CD4-positive, alpha-beta T cell treated with Interferon gamma for 1 hour (primary cell): ENCODE data around the gene ODAPH.

ENCODE experiments used
- DNase-seq: peaks from one replicate; pipeline ENCODE4 v3.0.0-alpha.2; 2020

The ODAPH gene

GRCh38 chr4:75545526-75545925 lies 10.3 kb upstream of the ODAPH start:
- no peak for DNase-seq

GRCh38 chr4:75547647-75548387 lies 8.0 kb upstream of the ODAPH start:
- no peak for DNase-seq

- DNase-seq: no peak
Observed at GRCh38 chr4:75549019-75549418, 6.8 kb upstream of the ODAPH start.

- DNase-seq: no peak
Observed at GRCh38 chr4:75552452-75552851, 3.4 kb upstream of the ODAPH start.

GRCh38 chr4:75557696-75558095 lies 1.8 kb downstream of the ODAPH start:
- DNase-seq: no peak

GRCh38 chr4:75561789-75562188 lies 5.9 kb downstream of the ODAPH start:
- DNase-seq: no peak

GRCh38 chr4:75564023-75564422 lies 8.2 kb downstream of the ODAPH start:
- DNase-seq: no peak

GRCh38 chr4:75565481-75565880 lies 9.6 kb downstream of the ODAPH start:
- DNase-seq: no peak

GRCh38 chr4:75566911-75567310 lies 11.0 kb downstream of the ODAPH start:
- DNase-seq: no peak

GRCh38 chr4:75567725-75568124 lies 11.9 kb downstream of the ODAPH start:
- no peak for DNase-seq

GRCh38 chr4:75584067-75584466 lies 28.2 kb downstream of the ODAPH start:
- DNase-seq: no peak

GRCh38 chr4:75593393-75593792 lies 37.5 kb downstream of the ODAPH start:
- DNase-seq: no peak

- no peak for DNase-seq
Observed at GRCh38 chr4:75596061-75596460, 40.2 kb downstream of the ODAPH start.

- no peak for DNase-seq
Observed at GRCh38 chr4:75598390-75598789, 42.5 kb downstream of the ODAPH start.

- no peak for DNase-seq
Observed at GRCh38 chr4:75599647-75600046, 43.8 kb downstream of the ODAPH start.

- no peak for DNase-seq
Observed at GRCh38 chr4:75605928-75606327, 50.1 kb downstream of the ODAPH start.

- DNase-seq: no peak
Observed at GRCh38 chr4:75612306-75612705, 56.4 kb downstream of the ODAPH start.
